Activated CD8-positive, alpha-beta memory T cell treated with anti-CD3 and anti-CD28 coated beads, Interleukin-2, amount 50 U/mL, for 1 hour (primary cell): ENCODE measurements around the gene ZFP82.

Experiments used
- DNase-seq: peaks from one replicate; pipeline ENCODE4 v3.0.0-alpha.2; 2020; ENCODE audit errors: extremely low read depth

The ZFP82 gene

DNA sequence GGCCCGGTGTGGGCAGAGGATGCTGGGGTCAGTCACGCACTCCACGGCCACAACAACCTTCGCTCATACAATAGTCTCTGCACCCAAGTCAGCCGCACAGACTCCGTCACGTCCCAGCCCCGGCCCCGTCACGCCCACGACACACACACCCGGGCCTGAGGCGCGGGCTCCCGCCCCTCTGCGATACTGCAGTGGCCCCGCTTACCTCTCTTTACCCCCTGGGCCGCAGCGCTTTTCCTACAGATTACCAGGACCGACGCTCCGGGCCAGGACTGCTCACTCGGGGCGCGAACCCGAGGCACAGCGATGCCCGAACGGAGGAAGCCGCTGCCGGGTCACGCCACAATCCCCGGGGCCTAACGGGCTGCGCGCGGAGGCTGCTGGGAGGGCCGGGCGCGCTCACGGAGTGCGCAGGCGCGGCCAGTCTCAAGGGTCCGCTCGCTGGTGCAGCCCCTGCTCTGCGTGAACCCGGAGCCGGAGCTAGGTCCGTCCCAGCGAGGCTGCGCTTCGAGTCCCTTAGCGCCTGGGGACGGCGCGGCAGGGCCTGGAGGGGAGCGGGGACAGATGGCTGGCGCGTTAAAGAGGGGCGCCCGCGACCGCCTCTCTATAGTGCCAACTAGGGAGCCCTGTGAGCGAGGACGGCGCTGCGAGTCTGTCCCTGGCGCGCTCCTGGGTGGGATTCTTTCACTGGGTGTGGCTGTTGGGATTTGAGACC lies at the start of gene ZFP82:
ZFP82 (minus strand) TSS at position 358 of the 715 bp plus-strand sequence. CDS start 8,855 bp downstream, outside the sequence.
- peak; percentile 38 for DNase-seq

DNA sequence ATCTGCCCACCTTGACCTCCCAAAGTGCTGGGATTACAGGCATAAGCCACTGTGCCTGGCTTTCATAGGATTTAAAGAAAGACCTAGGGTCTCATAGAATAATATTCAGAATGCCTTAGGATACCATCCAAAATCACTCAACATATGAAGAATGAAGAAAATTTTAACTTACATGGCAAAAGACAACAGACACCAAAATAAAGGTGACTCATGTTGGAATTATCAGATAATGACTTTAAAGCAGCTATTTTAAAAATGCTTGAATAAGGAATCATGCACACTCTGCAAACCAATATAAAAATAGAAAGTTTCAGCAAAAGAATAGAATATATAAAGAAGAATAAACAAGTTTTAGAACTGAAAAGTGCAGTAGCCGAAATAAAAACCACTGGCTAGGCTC lies 41.6 kb upstream of the ZFP82 start:
- DNase-seq: no peak

DNA sequence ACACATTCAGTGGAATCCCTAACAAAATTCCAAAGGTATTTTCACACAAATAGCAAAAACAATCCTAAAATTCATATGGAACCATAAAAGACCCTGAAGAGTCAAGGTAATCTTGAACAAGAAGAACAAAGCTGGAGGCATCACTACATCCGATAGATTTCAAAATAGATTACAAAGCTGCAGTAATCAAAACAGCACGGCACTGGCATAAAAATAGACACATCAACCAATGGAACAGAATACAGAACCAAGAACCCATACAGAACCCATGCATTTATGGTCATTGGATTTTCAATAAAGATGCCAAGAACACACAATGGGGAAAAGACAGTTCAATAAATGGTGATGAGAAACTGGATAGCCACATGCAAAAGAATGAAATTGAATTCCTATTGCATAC lies 38.4 kb upstream of the ZFP82 start:
- DNase-seq: no peak

DNA sequence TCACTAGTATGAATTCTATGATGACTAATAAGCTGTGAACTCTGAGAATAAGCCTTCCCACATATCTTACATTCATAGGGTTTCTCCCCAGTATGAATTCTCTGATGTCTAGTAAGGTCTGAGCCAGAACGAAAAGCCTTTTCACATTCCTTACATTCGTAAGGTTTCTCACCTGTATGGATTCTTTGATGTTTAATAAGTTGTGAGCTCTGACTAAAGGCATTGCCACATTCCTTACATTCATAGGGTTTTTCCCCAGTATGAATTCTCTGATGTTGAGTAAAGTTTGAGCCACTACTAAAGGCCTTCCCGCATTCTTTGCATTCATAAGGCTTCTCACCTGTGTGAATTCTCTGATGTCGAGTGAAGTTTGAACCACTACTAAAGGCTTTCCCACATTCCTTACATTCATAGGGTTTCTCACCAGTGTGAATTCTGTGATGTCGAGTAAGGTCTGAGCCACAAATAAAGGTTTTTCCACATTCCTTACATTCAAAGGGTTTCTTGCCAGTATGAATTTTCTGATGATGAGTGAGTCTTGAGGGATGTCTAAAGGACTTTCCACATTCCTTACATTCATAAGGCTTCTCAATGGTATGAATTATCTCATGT lies 30.7 kb upstream of the ZFP82 start:
- no peak for DNase-seq

- DNase-seq: no peak
Measured at GRCh38 chr19:36441339-36441738, 22.9 kb upstream of the ZFP82 start.

DNA sequence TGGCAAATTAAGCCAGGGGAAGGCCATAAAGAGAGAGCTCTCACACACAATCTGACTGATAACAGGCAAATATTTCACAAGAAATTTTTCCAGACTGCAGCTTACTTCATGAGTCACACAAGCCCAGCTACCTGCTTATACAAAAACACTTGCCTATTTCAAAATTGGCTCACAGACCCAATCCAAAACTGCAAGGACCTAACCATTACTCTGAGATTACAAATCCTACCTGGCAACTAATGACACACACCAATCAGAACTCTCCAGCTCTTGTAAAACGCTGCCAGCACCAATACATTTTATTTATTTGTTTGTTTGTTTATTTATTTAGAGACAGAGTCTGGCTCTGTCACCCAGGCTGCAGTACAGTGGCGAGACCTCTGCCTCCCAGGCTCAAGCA lies 18.1 kb upstream of the ZFP82 start:
- DNase-seq: no peak

GRCh38 chr19:36423925-36424324 lies 5.5 kb upstream of the ZFP82 start:
- no peak for DNase-seq

- DNase-seq: no peak
Measured at GRCh38 chr19:36421749-36422481, 3.5 kb upstream of the ZFP82 start.

DNA sequence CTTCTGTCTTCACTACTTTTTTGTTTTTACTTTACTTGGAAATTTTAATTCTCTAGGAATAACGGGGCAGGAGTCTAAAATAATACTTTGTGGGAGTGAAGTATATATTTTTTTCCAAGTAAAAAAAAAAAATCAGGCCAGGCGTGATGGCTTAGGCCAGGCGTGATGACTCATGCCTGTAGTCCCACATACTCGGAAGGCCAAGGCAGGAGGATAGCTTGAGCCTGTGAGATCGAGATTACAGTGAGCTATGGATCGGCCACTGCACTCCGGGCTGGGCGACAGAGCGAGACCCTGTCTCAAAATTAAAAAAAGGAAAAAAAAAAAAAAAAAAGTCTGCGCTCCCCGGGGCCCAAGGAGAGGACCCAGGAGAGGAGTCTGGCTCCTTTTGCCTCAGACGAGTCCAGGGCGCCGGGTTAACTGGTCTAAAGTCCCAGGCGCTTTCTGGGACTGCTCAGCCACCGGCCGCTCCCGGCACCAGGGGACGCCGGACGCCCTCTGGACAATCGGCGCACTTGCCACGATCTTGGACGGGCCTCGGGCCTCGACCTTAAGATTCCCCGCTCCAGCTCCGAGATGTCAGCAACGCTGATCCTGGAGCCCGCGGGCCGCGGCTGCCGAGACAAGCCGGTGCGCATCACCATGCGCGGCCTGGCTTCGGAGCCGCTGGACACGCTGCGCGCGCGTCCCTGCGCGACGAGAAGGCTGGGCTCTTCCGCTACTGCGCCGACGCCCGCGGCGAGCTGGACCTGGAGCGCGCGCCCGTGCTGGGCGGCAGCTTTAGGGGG lies 2.7 kb upstream of the ZFP82 start:
- no peak for DNase-seq

- no peak for DNase-seq
Measured at GRCh38 chr19:36417752-36418286, 625 bp downstream of the ZFP82 start.

DNA sequence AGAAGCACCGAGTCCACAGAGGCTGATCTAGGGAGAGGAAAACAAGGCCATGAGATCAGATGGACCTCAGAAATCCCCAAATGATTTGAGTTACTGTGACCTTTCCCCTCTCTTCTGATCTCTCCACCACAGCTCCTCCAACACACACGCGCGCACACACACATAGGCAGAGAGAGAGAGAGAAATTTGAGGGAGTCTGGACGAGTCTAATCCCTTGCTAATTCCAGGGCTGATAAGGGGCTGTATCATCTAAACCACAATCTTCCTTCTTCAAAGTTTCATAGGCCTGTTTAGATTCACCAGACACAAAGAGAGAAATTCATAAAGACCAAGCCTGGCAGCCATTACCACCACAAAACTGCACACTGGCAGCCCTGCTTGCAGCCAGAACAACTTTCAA lies 8.6 kb downstream of the ZFP82 start:
- no peak for DNase-seq

DNA sequence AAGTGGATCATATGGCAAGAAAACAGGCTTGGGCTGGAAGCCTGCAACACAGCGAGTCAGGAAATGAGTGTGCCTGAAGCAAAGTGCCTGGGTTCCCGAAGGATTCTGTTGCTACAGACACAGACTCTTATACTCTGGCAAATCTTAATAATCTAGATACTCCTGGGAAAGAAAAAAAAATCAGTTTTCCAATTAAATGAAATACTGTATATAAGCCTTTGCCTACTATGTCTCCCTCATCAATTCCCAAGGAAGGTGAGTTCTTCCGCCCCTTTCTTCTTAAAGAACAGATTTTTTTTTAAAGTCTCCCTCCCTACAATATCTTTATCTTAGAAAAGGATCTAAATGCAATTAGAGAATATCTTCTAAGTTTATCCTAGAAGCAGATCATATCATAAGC lies 10.3 kb downstream of the ZFP82 start:
- DNase-seq: no peak

GRCh38 chr19:36404498-36404897 lies 13.9 kb downstream of the ZFP82 start:
- no peak for DNase-seq

GRCh38 chr19:36401475-36401874 lies 17.0 kb downstream of the ZFP82 start:
- DNase-seq: no peak

- no peak for DNase-seq
Measured at GRCh38 chr19:36398571-36398970, 19.9 kb downstream of the ZFP82 start.

DNA sequence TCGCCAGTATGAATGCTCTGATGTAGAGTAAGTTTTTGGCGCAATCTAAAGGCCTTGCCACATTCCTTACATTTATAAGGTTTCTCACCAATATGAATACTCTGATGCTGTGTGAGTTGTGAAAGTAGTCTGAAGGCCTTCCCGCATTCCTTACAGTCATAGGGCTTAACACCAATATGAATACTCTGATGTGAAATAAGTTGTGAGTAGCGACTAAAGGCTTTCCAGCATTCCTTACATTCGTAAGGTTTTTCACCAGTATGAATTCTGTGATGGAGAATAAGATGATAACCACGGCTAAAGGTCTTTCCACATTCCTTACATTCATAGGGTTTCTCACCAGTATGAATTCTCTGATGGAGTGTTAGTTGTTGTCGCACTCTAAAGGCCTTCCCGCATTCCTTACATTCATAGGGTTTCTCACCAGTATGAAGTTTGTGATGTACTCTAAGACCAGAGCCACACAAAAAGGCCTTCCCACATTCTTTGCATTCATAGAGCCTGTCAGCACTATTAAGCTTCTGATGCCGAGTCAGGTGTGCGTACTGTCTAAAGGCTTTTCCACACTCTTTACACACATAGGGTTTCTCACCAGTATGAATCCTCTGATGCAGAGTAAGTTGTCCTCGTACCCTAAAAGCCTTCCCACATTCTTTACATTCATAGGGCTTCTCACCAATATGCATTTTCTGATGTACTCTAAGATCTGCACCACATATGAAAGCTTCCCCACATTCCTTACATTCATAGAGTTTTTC lies 25.3 kb downstream of the ZFP82 start:
- no peak for DNase-seq

GRCh38 chr19:36379510-36379819 lies 39.0 kb downstream of the ZFP82 start:
- no peak for DNase-seq

- peak; percentile 86 for DNase-seq
Measured at GRCh38 chr19:36378625-36379509, 39.6 kb downstream of the ZFP82 start, which contains the start of gene ZFP14. Gene ZFP14, minus strand, starts transcription at chr19:36379201. Its CDS starts 11,309 bp downstream, at chr19:36367892.

DNA sequence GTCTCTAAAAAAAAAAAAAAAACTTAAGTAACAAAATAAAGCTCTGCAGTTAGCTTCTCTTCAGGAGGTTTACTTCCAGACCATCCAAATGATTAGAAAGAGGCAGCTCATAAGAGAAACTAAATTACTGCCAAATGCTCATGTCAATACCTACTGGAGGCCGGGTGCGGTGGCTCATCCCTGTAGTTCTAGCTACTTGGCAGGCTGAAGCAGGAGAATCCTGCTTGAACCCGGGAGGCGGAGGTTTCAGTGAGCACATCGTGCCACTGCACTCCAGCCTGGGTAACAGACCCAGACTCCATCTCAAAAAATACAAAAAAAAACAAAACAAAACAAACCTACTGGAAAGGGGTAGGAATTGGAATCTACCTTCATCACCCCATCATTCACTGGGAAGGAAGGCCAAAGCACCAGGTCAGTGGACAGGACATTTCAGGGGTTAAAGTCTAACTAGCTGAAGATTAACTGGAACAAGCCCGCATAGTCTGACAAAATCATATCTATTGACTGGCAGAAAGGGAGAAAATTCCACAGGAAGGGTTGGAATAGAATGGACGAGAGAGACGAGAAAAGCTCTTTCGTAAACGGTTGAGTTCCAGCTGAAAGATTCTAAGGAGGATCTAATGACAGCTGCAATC lies 40.8 kb downstream of the ZFP82 start:
- no peak for DNase-seq
